ENCODE measurements around the gene CALML3. TPM values are rescaled to one million over a fixed set of nuclear protein-coding genes. Genes with fewer than 3 reads are reported as not detected.

Gene CALML3
- total and polyA plus RNA-seq, 2 of the 13 experiments (the other 11 are each of a cell fraction or from before 2014, with no cell fraction given), result not detected

- Histone ChIP-seq H3K27ac (ENCODE audit: extremely low read length, insufficient read depth, low read length) (no peak overlapping the region), H4K20me1 (ENCODE audit: insufficient read depth, low read length) (no peaks in the 10 kb centered on the region), H3K4me3 (replicated peaks in 1 of 3; ENCODE audit: insufficient read depth in 1 of 3, low read depth in 2 of 3, low read length in 3 of 3) (no peak overlapping the region), H3K9me3 (ENCODE audit: low read length) (no peaks in the 10 kb centered on the region), H3K79me2 (ENCODE audit: insufficient read depth, low read length) (no peaks in the 10 kb centered on the region), H3K4me2 (ENCODE audit: low read depth, low read length) (no peak overlapping the region), H3K4me1 (ENCODE audit: insufficient read depth, low read length) (peaks cover 72% of the 10 kb centered on the region), H2AFZ (ENCODE audit: low read length) (no peak overlapping the region), H3K27me3 (ENCODE audit: control insufficient read depth in 1 of 2, insufficient read depth in 2 of 2, low read length in 2 of 2) (peaks cover 0 to 35% of the 10 kb centered on the region in 2 experiments; a peak in 3 of 5 replicates), H3K9ac (ENCODE audit: insufficient read depth, low read depth, low read length) (no peak overlapping the region), H3K36me3 (replicated peaks in 1 of 2; ENCODE audit: control insufficient read depth in 1 of 2, insufficient read depth in 2 of 2, low read length in 2 of 2) (no peaks in the 10 kb centered on the region)
- DNase-seq (ENCODE audit: low spot score) (no peak), ATAC-seq (no peak), FAIRE-seq (peak; percentile 79)
- ChIA-PET POLR2A (no interaction called here), CTCF (ENCODE audit: low intra/inter-chr PET ratio, low total read pairs) (no interaction called here)
- WGBS (ENCODE audit: low lambda C conversion rate), result no CpG with 5 or more reads among the region's 19 CpGs
- intact Hi-C loops (cut with micrococcal nuclease; ENCODE audit: unreplicated experiment), result no loop called here
- no TSS peak for BruUV-seq (replicated peaks)
- in situ Hi-C loops (cut with HindIII; ENCODE audit: extremely low pct_ligation_motif_present, low pct_unique_long_range_greater_than_20kb), result no loop called here
- TF ChIP-seq HDAC6 (IDR thresholded peaks at IDR 0.05; ENCODE audit: low read depth, low read length) (no peak), GPBP1L1 (CRISPR knock-in tag; IDR thresholded peaks at IDR 0.05) (no peak), ZNF558 (CRISPR knock-in tag; IDR thresholded peaks at IDR 0.05; ENCODE audit: borderline replicate concordance) (no peak), ELK4 (CRISPR knock-in tag; IDR thresholded peaks at IDR 0.05; ENCODE audit: borderline replicate concordance) (no peak), ZNF12 (CRISPR knock-in tag; IDR thresholded peaks at IDR 0.05) (no peak), FOXK2 (IDR thresholded peaks at IDR 0.05) (0 out of 2 replicates have a peak, but pooled peaks have one; percentile 22), AKNA (CRISPR knock-in tag; IDR thresholded peaks at IDR 0.05; ENCODE audit: borderline replicate concordance) (no peak), ZNF275 (CRISPR knock-in tag; IDR thresholded peaks at IDR 0.05; ENCODE audit: borderline replicate concordance) (no peak), ZNF282 (IDR thresholded peaks at IDR 0.05; ENCODE audit: partially characterized antibody) (peak; percentile 40), PHB2 (IDR thresholded peaks at IDR 0.05; ENCODE audit: partially characterized antibody) (peak; percentile 38)
Measured at GRCh38 chr10:5497948-5498730, 26.6 kb upstream of the CALML3 start.

Measured in HepG2 (cell line).